ENCODE measurements around the gene IQSEC2.

Gene IQSEC2

GRCh38 chrX:53305996-53306937, 24.9 kb upstream of the IQSEC2 start:
- no peak overlapping the region for H3K27ac ChIP-seq
- no peak for DNase-seq (ENCODE audit: low read depth, low spot score)

DNA sequence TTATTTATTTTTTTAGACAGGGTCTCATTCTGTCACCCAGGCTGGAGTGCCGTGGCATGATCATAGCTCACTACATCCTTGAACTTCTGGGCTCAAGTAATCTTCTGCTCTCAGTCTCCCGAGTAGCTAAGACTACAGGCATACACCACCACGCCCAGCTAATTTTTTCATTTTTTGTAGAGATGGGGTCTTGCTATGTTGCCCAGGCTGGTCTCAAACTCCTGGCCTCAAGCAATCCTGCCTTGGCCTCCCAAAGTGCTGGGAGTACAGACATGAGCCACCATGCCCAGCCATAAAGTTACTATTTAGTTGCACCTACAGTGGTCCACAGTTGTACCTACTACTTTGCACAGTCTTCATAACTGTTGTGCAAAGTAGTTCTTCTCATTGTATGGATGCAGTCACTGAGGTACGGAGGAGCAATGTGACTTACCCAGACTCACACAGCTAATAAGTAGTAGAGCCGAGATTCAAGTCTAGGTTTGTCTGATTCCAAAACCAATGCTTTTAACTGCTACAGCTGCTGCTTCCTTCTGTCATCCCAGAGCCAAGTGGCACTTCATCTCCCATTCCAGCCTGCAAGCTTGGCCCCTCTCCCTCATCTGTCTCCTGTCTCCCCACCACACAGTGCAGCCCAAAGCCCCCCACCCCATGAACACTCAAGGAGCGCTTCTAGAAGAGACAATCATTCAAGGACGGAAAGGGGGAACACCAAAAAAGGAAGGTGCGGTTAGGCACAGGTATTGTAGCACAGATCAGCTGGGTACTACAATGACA, 24.0 kb upstream of the IQSEC2 start:
- no peak overlapping the region for H3K27ac ChIP-seq
- no peak for DNase-seq (ENCODE audit: low read depth, low spot score)

- DNase-seq (ENCODE audit: low read depth, low spot score) = no peak
Observed at GRCh38 chrX:53303195-53303594, 21.8 kb upstream of the IQSEC2 start.

DNA sequence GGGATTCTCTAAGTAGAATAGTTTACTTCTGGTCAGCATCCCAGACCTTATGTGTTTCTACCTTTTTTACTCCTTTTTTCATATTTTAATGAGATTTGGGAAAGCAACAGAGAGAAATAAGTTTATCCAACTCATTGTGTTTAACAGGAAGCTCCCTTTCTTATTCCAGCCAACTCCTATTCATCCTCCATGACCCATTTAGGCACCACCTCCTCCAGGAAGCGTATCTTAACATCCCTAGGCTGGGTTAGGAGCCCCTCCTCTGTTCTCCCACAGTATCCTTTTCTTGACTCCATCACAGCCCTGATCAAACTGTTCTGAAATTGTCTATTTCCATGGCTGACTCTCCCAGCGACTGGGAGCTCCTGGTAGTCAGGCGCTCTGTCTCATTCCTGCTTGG, 18.8 kb upstream of the IQSEC2 start:
- H3K27ac ChIP-seq = no peak overlapping the region
- no peak for DNase-seq (ENCODE audit: low read depth, low spot score)

More at GRCh38 chrX:53303195-53303594, 21.8 kb upstream of the IQSEC2 start:
- H3K27ac ChIP-seq = no peak overlapping the region

GRCh38 chrX:53294024-53294648, 12.8 kb upstream of the IQSEC2 start:
- DNase-seq (ENCODE audit: low read depth, low spot score) = no peak
- no peak overlapping the region for H3K27ac ChIP-seq

DNA sequence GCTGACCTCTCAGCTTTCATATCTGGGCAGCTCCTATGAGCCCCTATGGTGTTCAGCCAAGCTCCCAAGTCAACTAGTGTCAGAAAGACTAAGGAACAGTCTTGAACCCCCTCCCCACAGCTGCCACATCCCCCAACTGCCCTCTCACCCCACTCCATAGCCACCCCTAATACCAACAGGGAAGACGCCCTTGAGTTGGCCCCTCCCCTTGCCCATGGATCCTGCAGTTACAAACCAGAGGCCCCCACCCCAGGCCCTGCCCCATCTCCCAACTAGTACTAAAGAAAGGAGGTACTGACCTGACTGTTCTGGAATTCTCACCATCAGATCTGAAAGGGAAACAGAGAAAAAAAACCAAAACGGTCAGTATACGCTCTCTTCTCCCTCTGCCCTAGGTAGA, 10.2 kb upstream of the IQSEC2 start:
- no peak for DNase-seq (ENCODE audit: low read depth, low spot score)
- H3K27ac ChIP-seq = no peak overlapping the region

- no peak for DNase-seq (ENCODE audit: low read depth, low spot score)
Observed at GRCh38 chrX:53290441-53291041, 9.2 kb upstream of the IQSEC2 start.

DNA sequence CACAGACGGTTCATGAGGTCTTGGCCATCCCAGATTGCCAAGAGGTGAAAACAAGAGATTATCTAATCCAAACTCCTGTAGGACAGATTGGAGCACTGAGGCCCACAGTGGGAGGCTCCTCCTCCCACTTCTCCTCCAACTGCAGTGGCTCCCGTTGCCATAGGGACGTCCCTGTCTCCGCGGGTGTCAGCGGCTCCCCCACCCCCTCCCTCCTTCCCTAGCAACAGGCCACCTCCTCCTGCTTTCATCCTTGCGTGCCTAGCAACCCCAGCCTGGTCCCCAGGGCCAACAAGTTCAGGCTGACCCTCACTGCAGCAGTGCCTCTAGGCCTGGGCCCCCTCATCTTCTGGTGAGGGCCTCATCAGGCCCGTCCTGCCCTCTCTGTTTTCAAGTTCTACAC, 6.8 kb upstream of the IQSEC2 start:
- no peak for DNase-seq (ENCODE audit: low read depth, low spot score)
- H3K27ac ChIP-seq = no peak overlapping the region

More at GRCh38 chrX:53290441-53291041, 9.2 kb upstream of the IQSEC2 start:
- no peak overlapping the region for H3K27ac ChIP-seq

GRCh38 chrX:53287493-53288138, 6.2 kb upstream of the IQSEC2 start:
- no peak overlapping the region for H3K27ac ChIP-seq
- DNase-seq (ENCODE audit: low read depth, low spot score) = no peak

DNA sequence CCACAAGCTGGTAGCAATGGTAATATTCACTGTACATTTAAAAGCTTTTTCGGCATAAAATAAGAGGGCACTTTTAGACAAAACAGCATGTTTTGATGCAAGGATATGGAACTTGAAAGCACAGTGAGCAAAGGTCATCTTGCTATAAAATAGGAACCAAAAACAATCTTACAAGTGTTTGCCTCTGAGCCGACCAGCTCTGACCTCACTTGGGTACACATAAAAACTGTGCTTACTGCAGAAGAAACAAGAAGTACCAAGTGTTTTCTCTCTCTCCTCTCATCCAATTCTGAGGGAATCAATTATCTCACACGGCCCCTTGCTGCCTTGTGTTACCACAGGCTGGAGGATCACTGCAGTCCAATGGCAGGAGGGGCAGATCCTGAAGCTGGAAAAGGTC, 4.8 kb upstream of the IQSEC2 start:
- H3K27ac ChIP-seq = no peak overlapping the region
- no peak for DNase-seq (ENCODE audit: low read depth, low spot score)

DNA sequence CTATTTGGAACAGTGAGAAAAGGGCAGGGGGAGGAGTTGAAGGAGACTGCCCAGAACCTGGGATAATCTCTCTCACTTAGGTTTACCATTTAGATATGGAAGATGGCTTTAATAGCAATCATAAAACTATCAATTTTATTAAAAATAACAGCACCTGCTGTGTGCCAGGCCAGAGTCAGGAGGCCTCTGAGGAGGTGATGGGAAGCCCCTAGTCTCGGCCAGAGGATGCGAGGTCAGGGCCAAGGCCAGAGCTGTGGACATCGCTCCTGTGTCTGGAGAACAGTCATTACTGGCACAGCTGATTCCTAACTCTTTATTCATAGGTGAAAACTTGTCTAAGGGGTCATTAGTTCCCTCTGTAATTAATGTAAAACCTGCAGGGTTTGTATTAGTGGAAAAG, 4.2 kb upstream of the IQSEC2 start:
- H3K27ac ChIP-seq = no peak overlapping the region
- DNase-seq (ENCODE audit: low read depth, low spot score) = no peak

- DNase-seq (ENCODE audit: low read depth, low spot score) = no peak
- H3K27ac ChIP-seq = no peak overlapping the region
Observed at GRCh38 chrX:53284684-53285447, 3.5 kb upstream of the IQSEC2 start.

- H3K27ac ChIP-seq = no peak overlapping the region
- DNase-seq (ENCODE audit: low read depth, low spot score) = no peak
Observed at GRCh38 chrX:53283567-53283966, 2.2 kb upstream of the IQSEC2 start.

DNA sequence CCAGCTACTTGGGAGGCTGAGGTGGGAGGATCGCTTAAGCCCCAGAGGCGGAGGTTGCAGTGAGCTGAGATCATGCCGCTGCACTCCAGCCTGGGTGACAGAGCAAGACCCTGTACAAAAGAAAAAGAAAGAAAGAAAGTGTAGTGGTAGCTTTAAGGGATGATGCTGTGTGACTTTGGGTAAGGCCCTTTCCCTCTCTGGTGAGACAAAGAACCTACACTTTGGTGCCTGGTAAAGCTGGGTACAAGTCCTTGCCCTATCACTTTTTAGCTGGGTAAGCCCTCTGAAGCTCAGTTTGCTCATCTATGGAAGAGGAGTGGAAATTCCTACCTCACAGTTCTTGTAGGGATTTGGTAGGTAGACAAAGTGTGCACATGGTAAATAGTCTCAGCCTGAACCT, 1.7 kb upstream of the IQSEC2 start:
- no peak overlapping the region for H3K27ac ChIP-seq
- no peak for DNase-seq (ENCODE audit: low read depth, low spot score)

DNA sequence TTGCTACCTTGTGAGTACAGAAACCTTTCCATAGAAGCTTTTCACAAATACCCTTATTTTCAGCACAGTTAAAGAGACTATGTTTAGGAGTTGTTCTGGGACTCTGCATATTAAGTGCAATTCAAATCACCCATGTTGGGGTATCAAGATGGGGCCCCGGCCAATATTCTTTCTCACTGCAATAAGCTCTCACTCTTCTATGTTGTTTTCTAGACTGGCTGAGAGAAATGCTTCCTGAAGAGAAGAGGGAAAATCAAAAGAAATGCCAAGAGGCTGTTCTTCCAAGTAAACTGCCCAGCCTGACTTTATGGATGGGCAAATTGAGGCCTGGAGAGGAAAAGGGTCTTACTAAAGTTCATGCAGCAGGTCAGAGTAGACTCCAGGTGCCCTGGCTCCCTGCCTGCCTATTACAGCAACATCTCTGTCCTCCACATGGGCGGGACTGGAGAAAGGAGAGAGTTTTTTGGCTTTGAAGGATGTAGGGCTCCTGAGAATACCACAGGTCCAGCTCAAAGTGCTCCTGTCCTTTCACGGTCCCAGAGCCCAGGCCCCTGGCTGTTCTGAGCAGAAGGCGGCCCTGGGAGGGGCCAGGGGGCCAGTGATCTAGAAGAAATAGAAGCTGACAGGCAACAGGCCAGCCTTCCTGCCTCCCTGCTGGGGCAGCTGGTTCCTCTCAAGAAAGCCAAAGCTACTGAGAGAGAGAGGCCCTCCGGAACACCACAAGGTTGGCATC, 745 bp upstream of the IQSEC2 start:
- H3K27ac ChIP-seq = peak overlapping the region; percentile 84
- DNase-seq (ENCODE audit: low read depth, low spot score) = no peak

GRCh38 chrX:53280331-53281320, 758 bp downstream of the IQSEC2 start:
- peak overlapping the region; percentile 84 for H3K27ac ChIP-seq
- DNase-seq (ENCODE audit: low read depth, low spot score) = no peak

All from epithelial cell of prostate (primary cell).